Testis (tissue), 3 donors: ENCODE results near the gene PRR36. TPM values are rescaled to one million over a fixed set of nuclear protein-coding genes. Genes with fewer than 3 reads are reported as not detected.
"Not testable (repeated sequence)": the region's sequence is repeated elsewhere in the genome, so short reads cannot be mapped to it uniquely, and the experiment has no call there.

Source experiments
- DNase-seq: peaks from one replicate; pipeline ENCODE4 v3.0.0-alpha.2; 2019
- H3K27ac ChIP-seq, 2 donors: fragments of 200-600 bp; sonication (generic); one replicate each; pipeline ENCODE4 v1.5.1; 2019
- H3K27me3 ChIP-seq: fragments of 200-600 bp; sonication (generic); one replicate; pipeline ENCODE4 v1.5.1; 2019
- H3K36me3 ChIP-seq: fragments of 200-600 bp; sonication (generic); one replicate; pipeline ENCODE4 v1.5.1; 2017; ENCODE audit warnings: low read depth; ENCODE audit errors: missing control alignments
- H3K4me1 ChIP-seq: fragments of 200-600 bp; sonication (generic); one replicate; pipeline ENCODE4 v1.5.1; 2019
- H3K4me3 ChIP-seq, 2 donors: fragments of 200-600 bp; sonication (generic); one replicate each; pipeline ENCODE4 v1.5.1; 2017 to 2019
- H3K9me3 ChIP-seq: fragments of 200-600 bp; sonication (generic); one replicate; pipeline ENCODE4 v1.5.1; 2017
- POLR2A ChIP-seq: fragments of 450-650 bp; IDR thresholded peaks from one replicate; pipeline ENCODE4 v1.6.1; 2017; ENCODE audit warnings: antibody characterized with exemption, mild to moderate bottlenecking, moderate library complexity
- WGBS, 2 donors: methylation state at CpG; one replicate each; pipeline ENCODE4 v1.1.5; 2018; 5-methylcytosine and 5-hydroxymethylcytosine counted together
- intact Hi-C: fragments of 100-400 bp; cut with DNase I; formaldehyde crosslinking; loops from one replicate; pipeline ENCODE4 v1.15.1; 2023; ENCODE audit warnings: low total_unique reads
- polyA plus RNA-seq: library from polyadenylated mRNA; stranded (reverse); fragments of 350-450 nt; fragmentation: Illumina TruSeq; extraction: RNeasy Lipid Tissue Mini Kit (QIAGEN cat#74804); gene quantifications from one replicate; pipeline ENCODE4 v1.2.3, GENCODE V29; 2014; ENCODE audit warnings: low read depth, low replicate concordance; ENCODE audit not compliant: insufficient read depth
- total RNA-seq, 2 donors: library from RNA; depleted of rRNA; stranded (reverse); fragments of >200 nt; gene quantifications; one replicate each; pipeline ENCODE4 v1.2.3, GENCODE V29; 2016
- TF ChIP-seq, protein P1 (sequence below), 3 experiments: fragments of 450-650 bp in 2 of 3; fragments of 200-600 bp in 1 of 3; sonication (generic) in 1 of 3; IDR thresholded peaks; one replicate each; pipeline ENCODE4 v1.5.1; 2016 to 2019; ENCODE audit warnings: antibody characterized with exemption in 3 of 3, mild to moderate bottlenecking in 2 of 3, moderate library complexity in 1 of 3

PRR36 gene
- total and polyA plus RNA-seq, 3 donors from 2014 or later = 0.50 to 3.3 (median 2.9) TPM

- Histone ChIP-seq H3K36me3 (no peaks in the 10 kb centered on the region), H3K27me3 (no peaks in the 10 kb centered on the region), H3K4me1 (no peaks in the 10 kb centered on the region), H3K9me3 (no peaks in the 10 kb centered on the region), H3K4me3 (no peak overlapping the region), H3K27ac (no peak overlapping the region)
- no peak for TF ChIP-seq POLR2A
- TF ChIP-seq, protein P1, sequence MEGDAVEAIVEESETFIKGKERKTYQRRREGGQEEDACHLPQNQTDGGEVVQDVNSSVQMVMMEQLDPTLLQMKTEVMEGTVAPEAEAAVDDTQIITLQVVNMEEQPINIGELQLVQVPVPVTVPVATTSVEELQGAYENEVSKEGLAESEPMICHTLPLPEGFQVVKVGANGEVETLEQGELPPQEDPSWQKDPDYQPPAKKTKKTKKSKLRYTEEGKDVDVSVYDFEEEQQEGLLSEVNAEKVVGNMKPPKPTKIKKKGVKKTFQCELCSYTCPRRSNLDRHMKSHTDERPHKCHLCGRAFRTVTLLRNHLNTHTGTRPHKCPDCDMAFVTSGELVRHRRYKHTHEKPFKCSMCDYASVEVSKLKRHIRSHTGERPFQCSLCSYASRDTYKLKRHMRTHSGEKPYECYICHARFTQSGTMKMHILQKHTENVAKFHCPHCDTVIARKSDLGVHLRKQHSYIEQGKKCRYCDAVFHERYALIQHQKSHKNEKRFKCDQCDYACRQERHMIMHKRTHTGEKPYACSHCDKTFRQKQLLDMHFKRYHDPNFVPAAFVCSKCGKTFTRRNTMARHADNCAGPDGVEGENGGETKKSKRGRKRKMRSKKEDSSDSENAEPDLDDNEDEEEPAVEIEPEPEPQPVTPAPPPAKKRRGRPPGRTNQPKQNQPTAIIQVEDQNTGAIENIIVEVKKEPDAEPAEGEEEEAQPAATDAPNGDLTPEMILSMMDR (IDR thresholded peaks at IDR 0.05) = no peak
- intact Hi-C loops = no loop called here
- WGBS, 2 donors = 80 to 84% methylated on average over 11 of the region's 11 CpGs
- no peak for DNase-seq
Observed at GRCh38 chr19:7897292-7897691, 23.1 kb upstream of the PRR36 start.

- no peak overlapping the region for H3K27ac ChIP-seq
- TF ChIP-seq, protein P1 (IDR thresholded peaks at IDR 0.05) = no peak
- no peak for TF ChIP-seq POLR2A
Observed at GRCh38 chr19:7895565-7895964, 21.4 kb upstream of the PRR36 start.

GRCh38 chr19:7894612-7895309 is 20.6 kb upstream of the PRR36 start:
- H3K4me3 ChIP-seq = no peak overlapping the region
- H3K9me3 ChIP-seq = no peaks in the 10 kb centered on the region
- DNase-seq = no peak
- 57 to 69% methylated on average over 9 to 18 of the region's 18 CpGs for WGBS, 2 donors
- TF ChIP-seq, protein P1 (IDR thresholded peaks at IDR 0.05) = no peak
- TF ChIP-seq POLR2A = no peak
- H3K36me3 ChIP-seq = no peaks in the 10 kb centered on the region
- intact Hi-C loops = no loop called here
- H3K4me1 ChIP-seq = no peaks in the 10 kb centered on the region
- H3K27ac ChIP-seq = no peak overlapping the region
- H3K27me3 ChIP-seq = no peaks in the 10 kb centered on the region

More at GRCh38 chr19:7895565-7895964, 21.4 kb upstream of the PRR36 start:
- WGBS, 2 donors = 81 to 88% methylated on average over 6 to 13 of the region's 13 CpGs
- no peaks in the 10 kb centered on the region for H3K4me1 ChIP-seq
- DNase-seq = no peak
- H3K9me3 ChIP-seq = no peaks in the 10 kb centered on the region
- H3K27me3 ChIP-seq = no peaks in the 10 kb centered on the region
- no peak overlapping the region for H3K4me3 ChIP-seq
- intact Hi-C loops = no loop called here
- no peaks in the 10 kb centered on the region for H3K36me3 ChIP-seq

DNA sequence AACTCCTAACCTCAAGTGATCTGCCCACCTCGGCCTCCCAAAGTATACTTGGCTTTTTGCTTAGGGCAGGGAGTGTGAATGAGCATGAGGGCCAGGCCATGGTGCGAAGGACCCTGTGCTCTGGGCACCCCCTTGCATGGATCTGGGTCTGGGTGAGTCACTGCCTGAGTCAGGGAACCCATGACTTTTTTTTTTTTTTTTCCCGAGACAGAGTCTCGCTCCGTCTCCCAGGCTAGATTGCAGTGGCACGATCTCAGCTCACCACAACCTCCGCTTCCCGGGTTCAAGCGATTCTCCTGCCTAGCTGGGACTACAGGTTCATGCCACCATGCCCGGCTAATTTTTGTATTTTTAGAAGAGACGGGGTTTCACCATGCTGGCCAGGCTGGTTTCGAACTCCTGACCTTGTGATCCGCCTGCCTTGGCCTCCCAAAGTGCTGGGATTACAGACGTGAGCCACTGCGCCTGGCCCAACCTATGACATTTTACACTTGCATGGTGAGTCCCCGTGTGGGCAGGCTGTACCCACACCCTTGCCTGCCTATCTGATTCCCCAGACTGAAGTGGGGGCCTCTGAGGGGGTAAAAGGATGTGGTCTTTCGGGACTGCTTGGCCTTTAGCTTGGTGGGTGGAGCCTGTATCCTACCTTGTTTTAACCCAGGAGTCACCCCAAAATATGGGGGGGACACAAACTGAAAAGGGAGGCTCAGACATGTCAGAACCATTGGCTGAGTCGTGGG is 19.3 kb upstream of the PRR36 start:
- H3K36me3 ChIP-seq, H3K9me3 ChIP-seq, DNase-seq, H3K4me1 ChIP-seq, intact Hi-C loops, H3K4me3 ChIP-seq, H3K27ac ChIP-seq, H3K27me3 ChIP-seq: not testable (repeated sequence)
- WGBS, 2 donors = 82 to 84% methylated on average over 18 of the region's 18 CpGs

DNA sequence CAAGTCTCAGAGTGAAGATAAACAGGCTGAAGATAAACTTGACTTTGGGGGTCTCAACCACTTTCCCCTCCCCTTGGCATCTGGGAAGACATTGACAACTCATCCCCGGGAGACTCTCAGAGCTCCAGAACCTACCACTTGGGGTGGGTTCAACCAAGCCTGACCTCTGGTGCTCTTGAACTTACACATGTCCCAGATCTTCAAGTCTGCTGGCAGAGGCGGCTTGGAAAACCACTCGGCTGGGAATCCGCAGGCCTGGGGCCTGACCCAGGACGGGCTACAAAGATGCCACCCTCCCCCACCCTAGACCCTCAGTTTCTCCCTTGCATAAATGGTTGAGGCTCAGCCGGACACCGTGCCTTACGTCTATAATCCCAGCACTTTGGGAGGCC is 14.6 kb upstream of the PRR36 start:
- no peak for DNase-seq
- intact Hi-C loops = no loop called here
- H3K4me1 ChIP-seq = no peaks in the 10 kb centered on the region
- H3K4me3 ChIP-seq = peak overlapping the region in 1 of 2 donors; percentile 35
- H3K9me3 ChIP-seq = no peaks in the 10 kb centered on the region
- H3K27me3 ChIP-seq = no peaks in the 10 kb centered on the region
- no peaks in the 10 kb centered on the region for H3K36me3 ChIP-seq
- TF ChIP-seq, protein P1 (IDR thresholded peaks at IDR 0.05) = no peak
- TF ChIP-seq POLR2A = no peak
- 60 to 72% methylated on average over 8 of the region's 8 CpGs for WGBS, 2 donors
- H3K27ac ChIP-seq = no peak overlapping the region
